SHP77 (cell line): ENCODE measurements around the gene KPTN.
A peak's percentile ranks its signal among the peaks of the same experiment; 100 is the strongest.
"Not testable (repeated sequence)": the region's sequence is repeated elsewhere in the genome, so short reads cannot be mapped to it uniquely, and the experiment has no call there.

Source experiments
- DNase-seq, 2 experiments: peaks; one replicate each; lab custom pipeline; 2025; lab: John Stamatoyannopoulos, UW

Gene KPTN

DNA sequence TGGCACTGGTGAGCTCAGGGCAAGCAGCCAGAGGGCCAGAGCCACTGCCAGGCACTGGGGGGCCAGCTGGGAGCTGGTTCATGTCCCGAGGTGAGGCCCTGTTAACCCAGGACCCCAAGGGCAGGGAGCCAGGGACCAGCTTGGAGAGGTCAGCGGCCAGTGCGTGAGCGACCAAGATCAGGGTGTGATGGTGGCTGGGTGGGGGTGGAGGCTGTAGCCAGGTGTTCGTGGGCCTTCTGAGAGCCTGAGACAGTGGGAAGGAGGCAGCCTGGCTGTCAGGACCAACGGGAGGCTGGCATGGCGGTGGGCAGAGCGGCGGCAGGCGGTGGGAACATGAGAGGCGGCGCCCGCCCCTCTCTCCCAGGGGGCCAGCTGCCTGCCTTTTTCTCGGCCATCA, 8.1 kb upstream of the KPTN start:
- no peak for DNase-seq

DNA sequence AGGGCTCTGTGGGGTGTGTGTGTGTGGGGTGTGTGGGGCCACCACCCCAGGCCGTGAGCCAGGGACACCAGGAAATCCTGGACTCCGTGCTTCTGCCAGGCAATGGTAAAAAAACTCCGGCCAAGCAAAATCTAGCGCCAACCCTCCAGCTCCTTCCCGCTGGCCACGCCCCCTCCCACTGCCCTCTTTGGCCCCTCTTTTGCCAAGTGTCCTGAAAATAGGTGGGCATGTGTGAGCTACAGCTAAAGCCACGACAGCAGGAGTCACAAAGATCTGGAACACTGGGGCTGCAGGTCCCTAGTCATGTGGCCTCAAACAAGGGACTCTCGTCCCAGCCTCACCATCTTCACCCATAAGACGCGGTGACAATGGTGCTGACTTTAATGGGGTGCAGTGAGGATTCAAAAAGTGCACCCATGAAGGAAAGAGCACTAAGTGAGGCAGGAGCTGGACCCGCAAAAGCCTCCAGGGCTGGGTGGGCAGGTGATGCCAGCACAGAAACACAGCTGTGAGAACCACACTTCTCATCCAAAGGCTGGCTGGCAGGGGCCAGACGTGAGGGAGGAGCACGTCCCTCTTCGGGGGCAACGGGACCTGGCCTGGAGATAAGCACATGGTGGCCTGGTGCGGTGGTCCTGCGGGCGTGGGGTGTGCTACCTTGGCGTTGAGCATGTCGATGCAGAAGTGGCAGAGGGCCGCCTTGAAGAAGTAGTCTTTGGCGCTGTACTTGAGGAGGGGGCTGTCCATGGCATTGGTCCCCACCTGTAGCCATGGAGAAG, 7.5 kb upstream of the KPTN start:
- no peak for DNase-seq

DNA sequence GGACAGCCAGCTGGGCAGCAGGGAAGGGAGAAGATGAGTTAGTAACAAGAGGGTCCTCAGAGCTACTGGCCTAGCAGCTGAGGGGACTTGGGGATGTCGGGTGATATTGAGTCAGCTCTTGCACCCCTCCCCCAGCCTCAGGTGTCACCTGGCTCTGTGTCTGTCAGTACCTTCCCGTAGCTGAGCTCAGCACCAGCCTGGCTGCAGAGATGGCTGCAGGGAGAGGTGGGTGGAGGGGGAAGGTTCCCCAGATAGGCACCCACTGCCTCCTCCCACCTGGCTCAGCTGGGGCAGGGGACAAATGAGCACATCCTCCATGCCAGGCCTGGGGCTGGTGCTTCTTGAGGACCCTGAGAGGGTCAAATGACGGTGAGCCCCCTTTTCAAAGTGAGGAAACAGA, 6.8 kb upstream of the KPTN start:
- no peak for DNase-seq

DNA sequence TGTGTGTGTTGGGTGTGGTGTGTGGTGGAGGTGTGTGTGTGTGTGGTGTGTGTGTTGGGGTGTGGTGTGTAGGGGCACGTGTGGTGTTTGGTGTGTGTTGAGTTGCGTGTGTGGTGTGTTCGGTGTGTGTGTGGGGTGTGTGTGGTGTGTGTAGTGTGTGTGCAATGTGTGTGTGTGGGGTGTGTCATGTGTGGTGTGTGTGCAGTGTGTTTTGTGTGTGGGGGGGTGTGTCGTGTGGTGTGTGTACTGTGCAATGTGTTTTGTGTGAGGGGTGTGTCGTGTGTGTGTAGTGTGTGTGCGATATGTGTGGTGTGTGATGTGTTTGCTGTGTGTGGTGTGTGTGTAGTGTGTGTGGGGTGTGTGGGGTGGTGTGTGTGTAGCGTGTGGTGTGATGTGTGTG, 6.0 kb upstream of the KPTN start:
- no peak for DNase-seq

DNA sequence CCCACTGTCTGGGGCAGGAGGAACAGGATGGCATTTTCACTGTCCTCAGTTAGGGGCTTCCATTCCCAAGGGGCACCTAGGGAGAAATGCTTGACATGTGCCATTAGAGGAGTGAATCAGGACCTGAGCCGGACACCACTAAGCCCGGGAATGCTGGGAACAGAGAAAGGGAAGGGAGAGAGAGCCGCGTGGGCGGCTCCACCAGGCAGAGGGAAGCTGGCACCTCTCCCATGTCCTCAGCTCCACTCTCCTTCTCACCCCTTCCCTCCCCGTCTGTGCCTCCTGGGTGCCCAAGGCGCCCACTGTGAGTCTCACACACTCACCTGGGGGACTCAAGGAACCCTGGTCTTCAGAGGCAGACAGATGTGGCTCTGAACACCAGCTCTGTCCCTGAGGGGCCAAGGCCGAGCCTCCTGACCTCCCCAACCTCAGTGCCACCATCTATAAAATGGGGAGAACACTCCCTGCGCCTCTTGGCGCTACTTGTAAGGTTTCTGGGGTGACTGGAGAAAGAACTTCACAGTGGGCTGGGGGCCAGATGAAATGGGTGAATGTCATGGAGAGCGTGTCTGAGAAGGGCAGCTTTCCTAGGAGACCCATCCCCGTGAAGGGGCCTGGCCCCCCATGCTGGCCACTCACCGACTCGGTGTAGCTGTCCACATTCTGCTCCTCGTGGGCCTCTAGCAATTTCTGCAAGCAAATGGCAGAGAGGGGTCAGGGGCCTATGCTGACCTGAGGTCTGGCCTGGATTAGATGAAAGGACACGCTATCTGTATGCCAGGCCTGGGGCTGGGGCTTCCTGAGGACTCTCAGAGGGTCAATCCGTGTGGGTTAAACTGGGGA, 5.3 kb upstream of the KPTN start:
- DNase-seq = no peak

DNA sequence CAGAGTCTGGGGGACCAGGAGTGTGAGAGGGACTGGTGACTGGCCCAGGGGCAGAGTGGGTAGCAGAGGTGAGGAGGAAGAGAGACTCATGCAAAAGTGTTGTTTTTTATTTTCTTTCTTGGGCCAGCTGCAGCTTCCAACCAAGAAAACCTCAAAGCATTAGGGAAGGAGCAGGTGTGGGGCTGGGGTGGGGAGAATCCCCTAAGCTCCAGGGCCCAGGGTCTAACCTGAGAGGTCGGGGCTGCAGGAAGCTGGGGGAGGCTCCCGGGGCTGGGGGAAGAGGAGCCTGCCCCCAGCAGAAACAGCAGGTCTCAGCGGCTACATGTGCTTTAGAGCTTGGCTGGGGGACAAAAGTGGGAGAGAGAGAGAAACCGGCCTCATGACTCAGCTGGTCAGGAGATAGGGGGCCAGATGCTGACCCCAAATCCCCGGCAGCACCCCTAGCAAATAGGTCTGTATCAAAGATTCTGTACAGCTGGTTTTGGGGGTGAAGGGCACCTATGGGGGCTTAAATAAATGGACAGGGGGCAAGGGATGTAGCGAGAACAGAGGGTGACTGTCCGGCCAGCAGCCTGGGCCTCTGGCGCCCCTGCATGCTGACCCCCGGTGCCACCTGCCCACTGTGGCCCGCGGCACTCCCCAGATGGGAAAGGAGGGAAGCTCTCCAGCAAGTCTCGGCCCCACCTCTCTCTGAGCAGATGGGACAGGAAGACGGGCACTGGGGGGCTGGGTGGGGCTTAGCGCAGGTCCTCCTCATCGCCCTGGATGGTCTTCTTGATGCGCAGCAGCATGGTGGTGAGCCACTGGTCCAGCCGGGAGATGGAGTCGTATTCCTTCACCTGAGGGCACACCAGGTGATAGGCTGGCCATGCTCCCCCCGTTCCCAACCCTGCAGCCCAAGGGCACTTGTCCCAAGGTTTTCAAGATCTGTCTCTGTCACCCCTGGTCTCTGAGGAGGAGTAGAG, 3.8 kb upstream of the KPTN start:
- no peak for DNase-seq

DNA sequence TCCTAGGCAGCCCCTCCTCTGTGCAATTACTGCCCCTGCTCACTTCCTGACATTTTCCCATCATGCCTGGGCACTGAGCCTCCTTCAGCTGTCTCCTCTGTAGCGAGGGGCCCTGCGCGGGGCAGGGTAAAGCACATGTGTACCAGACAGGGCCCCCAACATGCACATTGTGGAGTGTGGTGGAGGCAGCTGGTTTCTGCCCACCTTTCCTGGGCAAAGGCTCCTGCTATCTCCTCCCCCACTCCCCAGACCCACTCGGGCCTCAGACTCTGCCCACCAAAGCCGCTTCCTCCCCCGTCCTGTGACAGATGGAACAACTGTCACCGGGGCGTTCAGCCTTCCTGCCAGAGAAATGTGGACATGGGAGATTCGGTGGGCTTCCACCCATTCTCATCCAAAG, 2.9 kb upstream of the KPTN start:
- DNase-seq = no peak

DNA sequence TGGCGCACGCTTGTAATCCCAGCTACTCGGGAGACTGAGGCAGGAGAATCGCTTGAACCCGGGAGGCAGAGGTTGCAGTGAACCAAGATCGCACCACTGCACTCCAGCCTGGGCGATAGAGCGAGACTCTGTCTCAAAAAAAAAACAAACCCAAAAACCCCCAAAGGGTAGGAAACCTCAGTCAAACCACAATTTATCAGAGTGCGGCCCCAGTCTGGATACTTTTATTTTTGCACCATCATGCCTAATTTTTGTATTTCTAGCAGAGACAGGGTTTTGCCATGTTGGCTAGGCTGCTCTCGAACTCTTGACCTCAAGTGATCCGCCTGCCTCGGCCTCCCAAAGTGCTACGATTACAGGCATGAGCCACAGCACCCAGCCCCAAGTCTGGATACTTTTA, 2.2 kb upstream of the KPTN start:
- DNase-seq = not testable (repeated sequence)

DNA sequence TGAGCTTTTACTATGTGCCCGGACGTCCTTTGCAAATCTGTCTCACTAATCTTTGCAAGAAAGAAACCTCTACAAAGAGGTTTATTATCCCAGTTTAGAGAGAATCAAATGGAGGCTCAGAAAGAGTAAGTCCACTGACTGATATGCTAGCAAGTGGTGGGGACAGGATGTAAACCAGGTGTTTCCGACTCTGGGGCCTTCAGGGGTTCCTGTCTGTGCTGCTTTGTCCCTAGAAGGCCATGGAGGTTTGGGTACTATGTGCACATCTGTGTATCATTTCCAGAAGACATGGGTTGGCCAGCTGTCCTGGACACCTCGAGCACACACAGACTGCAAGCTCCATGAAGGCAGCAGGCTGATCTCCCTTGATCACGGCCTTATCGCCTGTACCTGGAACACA, 1.2 kb upstream of the KPTN start:
- no peak for DNase-seq

DNA sequence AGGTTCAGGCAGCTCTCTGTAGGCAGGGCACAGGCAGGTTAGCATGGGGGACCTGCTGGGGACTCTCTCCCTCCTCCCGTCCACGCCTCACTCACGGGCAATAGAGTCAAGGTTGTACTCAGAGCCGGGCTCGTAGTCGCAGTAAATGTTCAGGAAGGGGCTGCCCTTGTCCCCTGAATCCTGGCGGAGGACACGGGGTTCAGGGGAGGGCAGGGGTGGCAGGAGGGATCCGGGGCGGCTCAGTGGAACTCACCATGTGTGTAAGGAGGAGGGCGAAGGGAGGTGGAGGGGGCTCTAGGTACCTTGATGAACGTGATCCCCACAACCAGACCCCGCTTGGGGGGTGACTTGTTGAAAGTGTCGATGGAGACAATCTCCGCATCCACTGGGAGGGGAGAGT, 819 bp downstream of the KPTN start:
- no peak for DNase-seq

DNA sequence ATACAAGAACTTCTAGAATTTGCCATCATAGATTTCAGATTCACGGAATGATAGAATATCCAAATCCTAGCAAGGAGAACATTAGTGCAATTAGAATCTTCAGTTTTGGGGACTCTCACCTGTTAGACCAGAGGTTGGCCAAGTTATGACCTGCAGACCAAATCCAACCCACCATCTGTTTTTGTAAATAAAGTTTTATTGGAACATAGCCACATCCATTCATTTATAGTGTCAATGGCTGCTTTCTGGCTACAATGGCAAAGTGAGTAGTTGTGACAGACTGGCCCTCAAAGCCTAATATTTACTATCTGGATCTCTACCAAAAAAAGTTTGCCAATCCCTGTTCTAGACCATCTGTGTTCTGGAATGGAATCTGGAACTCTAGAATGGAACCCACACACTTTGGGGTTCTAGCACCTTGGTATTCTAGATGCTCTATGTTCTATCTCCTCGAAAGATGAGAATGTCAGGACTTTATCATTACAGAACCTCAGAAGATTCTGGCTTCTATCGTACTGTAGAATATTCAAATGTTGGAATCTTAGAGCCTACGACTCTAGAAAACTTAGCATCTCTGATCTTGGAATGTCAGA, 2.5 kb downstream of the KPTN start:
- no peak for DNase-seq

DNA sequence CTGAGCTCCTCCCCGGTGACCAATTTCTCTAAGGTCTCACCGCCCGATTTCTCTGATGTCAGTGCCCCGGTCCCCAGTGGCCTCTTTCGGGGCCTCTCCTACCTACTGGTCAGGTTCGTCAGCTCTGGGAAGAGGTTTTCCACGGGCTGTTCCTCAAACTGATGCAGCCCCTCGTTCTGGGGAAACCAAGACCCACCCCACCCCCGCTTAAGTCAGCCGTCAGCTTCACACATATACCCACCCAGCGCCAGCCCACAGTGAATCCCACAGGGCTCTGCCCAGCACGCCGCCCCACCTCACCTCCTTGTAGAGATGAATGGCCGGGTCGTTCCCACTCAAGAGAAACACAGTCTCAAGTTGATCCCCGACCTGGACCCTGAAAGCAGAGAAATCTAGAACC, 3.4 kb downstream of the KPTN start:
- DNase-seq = no peak

DNA sequence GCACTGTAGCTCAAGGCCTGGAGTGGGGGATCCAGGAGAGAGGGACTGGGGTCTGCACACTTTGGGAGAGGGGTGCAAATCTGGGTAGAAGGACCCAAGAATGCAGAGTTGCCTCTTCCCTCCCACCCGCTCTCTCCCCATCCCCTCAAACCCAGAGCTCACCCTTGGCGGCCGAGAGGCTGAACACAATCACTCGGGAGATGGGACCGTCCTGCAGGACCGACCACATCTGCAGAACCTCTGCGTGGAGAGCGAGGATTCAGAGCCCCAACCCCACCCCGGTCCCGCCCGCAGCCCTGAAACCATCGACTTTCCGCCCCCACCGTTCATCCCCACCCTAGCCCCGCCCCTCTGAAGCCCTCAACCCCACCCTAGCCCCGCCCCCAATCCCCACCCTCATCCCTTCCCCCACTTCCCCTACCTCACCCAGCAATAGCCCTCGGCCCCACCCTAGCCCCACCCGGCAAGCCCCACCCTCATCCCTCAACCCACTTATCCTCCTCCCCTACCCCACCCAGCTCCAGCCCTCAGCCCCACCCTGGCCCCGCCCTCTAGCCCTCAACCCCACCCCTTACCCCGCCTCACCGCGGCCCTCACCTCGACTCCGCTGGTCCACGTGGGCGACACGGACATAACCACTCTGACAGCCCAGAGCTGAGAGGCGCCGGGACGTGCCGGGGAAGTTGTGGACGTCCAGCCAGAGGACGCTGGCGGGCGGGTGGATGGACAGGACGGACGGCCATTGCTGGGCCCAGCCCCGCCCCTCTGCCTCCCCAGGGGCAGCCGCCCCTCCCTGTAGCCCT, 4.1 kb downstream of the KPTN start:
- DNase-seq = no peak

DNA sequence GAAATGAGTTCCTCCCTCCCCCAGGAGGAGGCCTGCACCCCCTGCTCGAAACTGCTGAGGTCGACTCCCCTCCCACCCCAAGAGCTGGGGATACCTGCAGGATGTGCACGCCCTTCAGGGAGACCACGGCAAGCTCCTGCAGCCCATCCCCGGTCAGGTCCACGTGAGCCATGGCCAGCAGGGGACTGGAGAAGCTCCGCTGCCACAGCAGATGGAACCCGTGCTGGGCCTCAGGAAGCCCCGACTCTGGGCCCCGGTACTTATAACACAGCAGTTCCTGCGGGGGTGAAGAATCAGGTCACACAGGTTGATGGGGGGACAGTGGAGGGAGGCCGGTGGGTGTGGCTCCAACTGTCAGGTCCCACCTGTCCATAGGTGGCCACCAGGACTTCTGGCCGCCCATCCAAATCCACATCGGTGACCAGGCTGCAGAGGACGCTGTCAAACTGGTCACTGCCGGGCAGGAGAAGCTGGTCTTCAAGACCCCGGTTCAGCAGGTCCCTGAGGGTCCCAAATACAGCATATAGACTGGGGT, 7.5 kb downstream of the KPTN start:
- DNase-seq = no peak

DNA sequence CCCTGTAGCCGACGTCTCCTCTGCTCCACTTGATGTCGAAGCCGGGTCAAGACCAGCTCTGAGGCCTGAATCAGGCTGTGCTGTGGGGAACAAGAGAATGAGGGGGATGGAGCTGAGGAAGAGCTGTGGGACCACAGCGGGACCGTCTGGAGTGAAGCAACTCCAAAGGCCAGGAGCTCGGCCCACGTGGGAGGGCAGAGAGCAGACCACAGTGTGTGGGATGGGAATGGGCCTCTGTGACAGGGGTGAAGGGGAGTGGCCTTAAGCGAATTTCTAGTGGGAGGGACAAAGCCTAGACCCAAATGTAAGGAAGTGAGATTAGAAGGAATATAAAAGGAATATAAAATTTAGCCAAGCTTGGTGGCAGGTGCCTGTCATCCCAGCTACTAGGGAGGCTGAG, 8.6 kb downstream of the KPTN start:
- DNase-seq = no peak

DNA sequence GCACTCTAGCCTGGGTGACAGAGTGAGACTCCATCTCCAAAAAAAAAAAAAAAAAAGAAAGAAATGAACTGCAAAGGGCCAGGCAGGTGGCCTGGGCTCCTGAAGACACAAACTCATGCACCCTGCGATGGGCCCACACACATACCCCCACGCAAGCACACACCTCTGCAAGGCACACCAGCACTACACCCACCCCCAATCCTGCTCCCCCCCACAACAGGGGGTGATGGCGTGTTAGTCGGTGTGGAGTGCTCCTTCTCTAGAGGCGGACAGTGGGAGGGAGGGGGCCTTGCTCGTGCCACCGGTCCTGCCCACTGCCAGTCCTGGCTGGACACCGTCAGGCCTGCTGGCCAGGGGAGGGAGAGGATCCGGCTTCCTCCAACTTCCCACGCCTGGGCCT, 10.7 kb downstream of the KPTN start:
- DNase-seq = no peak

DNA sequence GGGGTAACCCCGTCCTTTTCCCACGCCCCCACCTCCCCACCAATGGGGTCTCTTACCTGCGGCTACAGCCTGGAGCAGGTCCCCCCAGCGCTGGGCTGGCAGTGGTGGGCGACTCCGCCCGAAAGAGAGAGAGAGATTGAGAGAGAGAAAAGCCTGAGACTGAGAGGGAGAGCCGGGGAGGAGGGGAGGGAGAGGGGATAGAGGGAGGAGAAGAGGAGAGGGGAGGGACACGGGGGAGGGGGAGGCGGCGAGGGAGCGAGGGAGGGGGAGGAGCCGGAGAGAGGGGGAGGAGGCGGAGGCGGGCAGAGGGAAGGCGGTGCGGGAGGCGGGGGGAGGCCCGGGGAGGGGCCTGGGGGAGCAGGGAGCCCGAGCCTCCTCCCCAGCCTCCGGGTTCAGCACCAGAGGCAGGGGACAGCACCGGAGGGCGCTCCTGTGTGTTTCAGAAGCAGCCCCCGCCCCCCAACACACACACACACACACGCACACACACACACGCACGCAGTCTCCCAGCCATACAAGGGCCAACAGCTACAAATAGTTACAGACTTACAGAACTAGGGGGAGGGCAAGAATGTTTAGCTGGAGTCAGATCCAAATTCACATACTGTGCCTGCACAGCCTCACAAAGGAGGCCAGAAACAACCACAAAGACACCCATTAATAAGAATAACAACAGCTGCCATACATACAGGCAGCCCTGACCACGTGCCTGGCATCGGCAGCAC, 12.1 kb downstream of the KPTN start, which contains the start of gene SLC8A2:
SLC8A2 (minus strand) TSS at position 161 of the 725 bp plus-strand sequence. CDS start 5,490 bp downstream, outside the sequence.
- peak; percentile 30 to 34 for DNase-seq

DNA sequence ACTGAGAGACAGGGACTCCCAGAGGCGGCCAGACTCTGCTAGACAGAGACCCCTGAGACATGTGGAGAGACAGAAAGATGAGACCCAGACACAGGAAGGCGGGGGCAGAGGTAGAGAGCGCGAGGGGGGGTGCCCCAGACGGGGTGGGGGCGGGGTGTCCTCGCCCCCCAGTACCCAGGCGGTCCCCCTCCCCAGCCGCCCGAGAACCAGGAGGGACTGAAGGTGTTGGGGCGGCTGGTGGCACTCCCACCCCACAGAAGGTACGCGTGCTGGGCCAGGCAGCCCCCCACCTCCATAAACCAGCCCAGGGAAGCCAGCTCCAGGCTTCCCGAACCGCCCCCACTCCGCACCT, 12.7 kb downstream of the KPTN start:
- no peak for DNase-seq

DNA sequence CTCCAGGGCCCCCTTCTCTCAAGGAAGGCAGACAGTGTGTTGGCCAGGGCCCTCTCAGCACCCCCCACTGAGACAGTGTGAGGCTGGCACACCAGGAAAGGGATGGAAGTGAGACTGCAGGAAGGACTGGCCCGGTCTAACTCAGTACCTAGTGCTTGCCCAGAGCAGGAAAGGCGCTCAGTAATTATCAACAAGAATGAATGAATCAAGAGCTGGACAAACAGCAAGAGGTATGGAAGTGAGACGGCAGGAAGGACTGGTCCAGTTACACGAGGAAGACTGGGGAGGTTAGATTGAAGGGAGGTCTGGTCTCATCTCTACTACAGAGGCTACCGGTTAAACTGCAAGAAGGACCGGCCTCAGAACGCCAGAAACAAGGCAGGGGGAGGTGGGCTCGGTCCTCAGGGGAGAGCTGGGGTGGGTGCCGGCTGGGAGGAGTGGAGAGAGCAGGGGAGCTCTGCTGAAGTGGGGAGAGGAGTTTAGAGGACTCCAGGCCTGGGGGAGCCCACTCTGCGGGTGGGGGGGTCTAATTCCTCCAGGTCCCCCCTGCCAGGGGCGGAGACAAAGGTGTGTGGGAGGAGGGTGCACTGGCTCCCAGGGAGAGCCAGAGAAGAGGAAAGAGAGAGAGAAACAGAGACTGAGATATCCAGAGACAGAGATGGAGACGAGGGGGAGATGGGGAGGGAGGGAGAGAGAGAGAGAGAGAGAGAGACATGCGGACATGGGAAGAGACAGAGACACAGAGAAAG, 13.4 kb downstream of the KPTN start:
- DNase-seq = no peak
